Measurements from ENCODE around the gene CCT5. TPM values are rescaled to one million over a fixed set of nuclear protein-coding genes. Genes with fewer than 3 reads are reported as not detected.

Gene CCT5
- total and polyA plus RNA-seq, 12 donors, result 54.7 to 247 (median 95.9) TPM

- no peak for DNase-seq
- Histone ChIP-seq H3K27ac (no peak overlapping the region), H3K36me3 (peaks cover 0 to 14% (median 0%) of the 10 kb centered on the region in 9 donors), H3K9me3 (no peaks in the 10 kb centered on the region), H3K4me1 (no peaks in the 10 kb centered on the region), H3K4me3 (no peak overlapping the region), H3K27me3 (no peaks in the 10 kb centered on the region)
- intact Hi-C loops (cut with DNase I), result no loop called here
- 90 to 95% methylated on average over 8 of the region's 8 CpGs for WGBS, 2 donors
- TF ChIP-seq CTCF (IDR thresholded peaks at IDR 0.05), result no peak
- ATAC-seq, result no peak
These were observed 31.4 kb upstream of the CCT5 start for GRCh38 chr5:10218658-10219057.

GRCh38 chr5:10219068-10219467 lies 31.0 kb upstream of the CCT5 start:
- WGBS, 2 donors, result 92 to 96% methylated on average over 4 of the region's 4 CpGs

GRCh38 chr5:10220248-10220647 lies 29.8 kb upstream of the CCT5 start:
- H3K9me3 ChIP-seq, result peaks cover 0 to 11% (median 0%) of the 10 kb centered on the region in 11 donors
- H3K27me3 ChIP-seq, result no peaks in the 10 kb centered on the region
- H3K4me3 ChIP-seq, result no peak overlapping the region
- peak in 2 of 9 donors; percentile 12 to 24 for TF ChIP-seq CTCF (IDR thresholded peaks at IDR 0.05)
- DNase-seq (no peak), ATAC-seq (no peak)
- intact Hi-C loops (cut with DNase I), result no loop called here
- H3K27ac ChIP-seq, result no peak overlapping the region
- H3K4me1 ChIP-seq, result no peaks in the 10 kb centered on the region
- peaks cover 0 to 14% (median 0%) of the 10 kb centered on the region in 9 donors for H3K36me3 ChIP-seq
- 82 to 86% methylated on average over 8 of the region's 8 CpGs for WGBS, 2 donors

More at GRCh38 chr5:10219068-10219467, 31.0 kb upstream of the CCT5 start:
- Histone ChIP-seq H3K4me3 (no peak overlapping the region), H3K4me1 (no peaks in the 10 kb centered on the region), H3K36me3 (peaks cover 0 to 14% (median 0%) of the 10 kb centered on the region in 9 donors), H3K9me3 (peaks cover 0 to 2% (median 0%) of the 10 kb centered on the region in 11 donors), H3K27me3 (no peaks in the 10 kb centered on the region), H3K27ac (no peak overlapping the region)
- ATAC-seq (no peak), DNase-seq (no peak)
- intact Hi-C loops (cut with DNase I), result no loop called here
- no peak for TF ChIP-seq CTCF (IDR thresholded peaks at IDR 0.05)

- WGBS, 2 donors, result 96 to 98% methylated on average over 2 of the region's 2 CpGs
- intact Hi-C loops (cut with DNase I), result no loop called here
These were observed 27.8 kb upstream of the CCT5 start for GRCh38 chr5:10222326-10222725.

More at GRCh38 chr5:10222326-10222725, 27.8 kb upstream of the CCT5 start:
- Histone ChIP-seq H3K27ac (no peak overlapping the region), H3K4me3 (no peak overlapping the region), H3K36me3 (peaks cover 0 to 22% (median 0%) of the 10 kb centered on the region in 9 donors), H3K27me3 (no peaks in the 10 kb centered on the region), H3K9me3 (peaks cover 0 to 11% (median 0%) of the 10 kb centered on the region in 11 donors), H3K4me1 (no peaks in the 10 kb centered on the region)
- no peak for DNase-seq
- ATAC-seq, result no peak
- no peak for TF ChIP-seq CTCF (IDR thresholded peaks at IDR 0.05)

Data from heart right ventricle (tissue), 16 donors.